Panc1 (cell line): ENCODE results near the gene GOLGA8A.

Experiments
- TF ChIP-seq, protein P1 (sequence below): fragments of 450-650 bp; IDR thresholded peaks from 2 replicates; pipeline ENCODE4 v1.5.1; 2017; ENCODE audit warnings: mild to moderate bottlenecking
- TF ChIP-seq, protein P2 (sequence below), 2 experiments: IDR thresholded peaks; 2 replicates each; pipeline ENCODE4 v1.6.1; 2011 to 2012; ENCODE audit warnings: low read depth in 2 of 2, control low read depth in 1 of 2, low read length in 1 of 2, mild to moderate bottlenecking in 1 of 2, moderate library complexity in 1 of 2; ENCODE audit not compliant: insufficient read depth in 1 of 2

DNA sequence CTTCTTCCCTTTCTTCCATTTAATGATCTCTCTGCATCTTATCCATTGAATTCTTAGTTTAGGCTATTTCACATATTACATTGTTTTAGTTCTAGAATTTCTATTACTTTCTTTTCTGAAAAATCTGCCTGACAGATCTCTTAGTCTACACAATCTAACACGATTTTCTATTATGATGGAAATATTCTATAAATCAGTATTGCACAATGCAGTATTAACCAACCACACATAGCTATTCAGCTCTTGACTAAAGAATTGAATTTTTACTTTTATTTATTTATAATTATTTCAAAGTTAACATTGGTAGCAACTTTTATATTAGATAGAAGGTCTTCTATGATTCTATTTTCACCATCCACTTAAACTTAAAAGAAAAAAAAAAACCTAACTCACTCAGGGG lies 36.2 kb upstream of the GOLGA8A start:
- TF ChIP-seq, protein P1, sequence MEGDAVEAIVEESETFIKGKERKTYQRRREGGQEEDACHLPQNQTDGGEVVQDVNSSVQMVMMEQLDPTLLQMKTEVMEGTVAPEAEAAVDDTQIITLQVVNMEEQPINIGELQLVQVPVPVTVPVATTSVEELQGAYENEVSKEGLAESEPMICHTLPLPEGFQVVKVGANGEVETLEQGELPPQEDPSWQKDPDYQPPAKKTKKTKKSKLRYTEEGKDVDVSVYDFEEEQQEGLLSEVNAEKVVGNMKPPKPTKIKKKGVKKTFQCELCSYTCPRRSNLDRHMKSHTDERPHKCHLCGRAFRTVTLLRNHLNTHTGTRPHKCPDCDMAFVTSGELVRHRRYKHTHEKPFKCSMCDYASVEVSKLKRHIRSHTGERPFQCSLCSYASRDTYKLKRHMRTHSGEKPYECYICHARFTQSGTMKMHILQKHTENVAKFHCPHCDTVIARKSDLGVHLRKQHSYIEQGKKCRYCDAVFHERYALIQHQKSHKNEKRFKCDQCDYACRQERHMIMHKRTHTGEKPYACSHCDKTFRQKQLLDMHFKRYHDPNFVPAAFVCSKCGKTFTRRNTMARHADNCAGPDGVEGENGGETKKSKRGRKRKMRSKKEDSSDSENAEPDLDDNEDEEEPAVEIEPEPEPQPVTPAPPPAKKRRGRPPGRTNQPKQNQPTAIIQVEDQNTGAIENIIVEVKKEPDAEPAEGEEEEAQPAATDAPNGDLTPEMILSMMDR, result no peak
- TF ChIP-seq, protein P2, sequence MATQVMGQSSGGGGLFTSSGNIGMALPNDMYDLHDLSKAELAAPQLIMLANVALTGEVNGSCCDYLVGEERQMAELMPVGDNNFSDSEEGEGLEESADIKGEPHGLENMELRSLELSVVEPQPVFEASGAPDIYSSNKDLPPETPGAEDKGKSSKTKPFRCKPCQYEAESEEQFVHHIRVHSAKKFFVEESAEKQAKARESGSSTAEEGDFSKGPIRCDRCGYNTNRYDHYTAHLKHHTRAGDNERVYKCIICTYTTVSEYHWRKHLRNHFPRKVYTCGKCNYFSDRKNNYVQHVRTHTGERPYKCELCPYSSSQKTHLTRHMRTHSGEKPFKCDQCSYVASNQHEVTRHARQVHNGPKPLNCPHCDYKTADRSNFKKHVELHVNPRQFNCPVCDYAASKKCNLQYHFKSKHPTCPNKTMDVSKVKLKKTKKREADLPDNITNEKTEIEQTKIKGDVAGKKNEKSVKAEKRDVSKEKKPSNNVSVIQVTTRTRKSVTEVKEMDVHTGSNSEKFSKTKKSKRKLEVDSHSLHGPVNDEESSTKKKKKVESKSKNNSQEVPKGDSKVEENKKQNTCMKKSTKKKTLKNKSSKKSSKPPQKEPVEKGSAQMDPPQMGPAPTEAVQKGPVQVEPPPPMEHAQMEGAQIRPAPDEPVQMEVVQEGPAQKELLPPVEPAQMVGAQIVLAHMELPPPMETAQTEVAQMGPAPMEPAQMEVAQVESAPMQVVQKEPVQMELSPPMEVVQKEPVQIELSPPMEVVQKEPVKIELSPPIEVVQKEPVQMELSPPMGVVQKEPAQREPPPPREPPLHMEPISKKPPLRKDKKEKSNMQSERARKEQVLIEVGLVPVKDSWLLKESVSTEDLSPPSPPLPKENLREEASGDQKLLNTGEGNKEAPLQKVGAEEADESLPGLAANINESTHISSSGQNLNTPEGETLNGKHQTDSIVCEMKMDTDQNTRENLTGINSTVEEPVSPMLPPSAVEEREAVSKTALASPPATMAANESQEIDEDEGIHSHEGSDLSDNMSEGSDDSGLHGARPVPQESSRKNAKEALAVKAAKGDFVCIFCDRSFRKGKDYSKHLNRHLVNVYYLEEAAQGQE (IDR thresholded peaks at IDR 0.05; ENCODE audit: insufficient read depth in 1 of 2, low read depth in 2 of 2, low read length in 1 of 2), result no peak
